ENCODE results near the gene ZBTB16. TPM values are rescaled to one million over a fixed set of nuclear protein-coding genes. Genes with fewer than 3 reads are reported as not detected.
A peak's percentile ranks its signal among the peaks of the same experiment; 100 is the strongest.

Gene ZBTB16
- total and polyA plus RNA-seq, 8 donors: 3.4 to 55.6 (median 9.5) TPM

DNA sequence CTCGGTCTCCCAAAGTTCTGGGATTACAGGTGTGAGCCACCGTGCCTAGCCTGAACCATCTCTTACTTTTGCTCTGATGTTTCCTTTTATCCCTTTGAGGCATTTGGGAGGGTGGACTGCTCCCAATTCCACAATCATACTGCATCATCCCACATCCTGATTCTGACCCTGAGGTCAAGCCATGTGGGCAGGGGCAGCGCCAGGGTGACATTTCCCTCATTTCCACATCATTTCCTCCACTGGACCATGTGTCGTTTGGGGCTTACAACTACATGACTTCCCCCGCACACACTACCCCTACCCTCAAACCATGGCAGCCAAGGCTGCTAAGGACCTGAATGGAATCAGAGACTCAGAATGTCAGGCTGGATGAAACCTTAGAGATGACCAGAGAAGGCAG lies 26.4 kb upstream of the ZBTB16 start:
- ATAC-seq: no peak
- H3K4me1 ChIP-seq: peaks cover 0 to 16% of the 10 kb centered on the region in 2 donors
- DNase-seq: no peak
- TF ChIP-seq CTCF (IDR thresholded peaks at IDR 0.05): no peak
- intact Hi-C loops (cut with DNase I): no loop called here
- no peaks in the 10 kb centered on the region for H3K27me3 ChIP-seq
- H3K36me3 ChIP-seq: no peaks in the 10 kb centered on the region
- H3K27ac ChIP-seq: no peak overlapping the region
- no peaks in the 10 kb centered on the region for H3K9me3 ChIP-seq
- no peak overlapping the region for H3K4me3 ChIP-seq

GRCh38 chr11:114033572-114033971 lies 25.9 kb upstream of the ZBTB16 start:
- Histone ChIP-seq H3K9me3 (no peaks in the 10 kb centered on the region), H3K27me3 (no peaks in the 10 kb centered on the region), H3K4me3 (no peak overlapping the region), H3K27ac (no peak overlapping the region), H3K4me1 (peaks cover 0 to 16% of the 10 kb centered on the region in 2 donors), H3K36me3 (no peaks in the 10 kb centered on the region)
- no peak for DNase-seq
- ATAC-seq: no peak
- intact Hi-C loops (cut with DNase I): no loop called here
- TF ChIP-seq CTCF (IDR thresholded peaks at IDR 0.05): no peak

- H3K27ac ChIP-seq: no peak overlapping the region
- DNase-seq (no peak), ATAC-seq (no peak)
- no peak overlapping the region for H3K4me3 ChIP-seq
- no peaks in the 10 kb centered on the region for H3K9me3 ChIP-seq
- TF ChIP-seq CTCF (IDR thresholded peaks at IDR 0.05): no peak
- H3K4me1 ChIP-seq: peaks cover 0 to 16% of the 10 kb centered on the region in 2 donors
- no peaks in the 10 kb centered on the region for H3K27me3 ChIP-seq
- H3K36me3 ChIP-seq: no peaks in the 10 kb centered on the region
- intact Hi-C loops (cut with DNase I): no loop called here
Measured at GRCh38 chr11:114034956-114035355, 24.6 kb upstream of the ZBTB16 start.

DNA sequence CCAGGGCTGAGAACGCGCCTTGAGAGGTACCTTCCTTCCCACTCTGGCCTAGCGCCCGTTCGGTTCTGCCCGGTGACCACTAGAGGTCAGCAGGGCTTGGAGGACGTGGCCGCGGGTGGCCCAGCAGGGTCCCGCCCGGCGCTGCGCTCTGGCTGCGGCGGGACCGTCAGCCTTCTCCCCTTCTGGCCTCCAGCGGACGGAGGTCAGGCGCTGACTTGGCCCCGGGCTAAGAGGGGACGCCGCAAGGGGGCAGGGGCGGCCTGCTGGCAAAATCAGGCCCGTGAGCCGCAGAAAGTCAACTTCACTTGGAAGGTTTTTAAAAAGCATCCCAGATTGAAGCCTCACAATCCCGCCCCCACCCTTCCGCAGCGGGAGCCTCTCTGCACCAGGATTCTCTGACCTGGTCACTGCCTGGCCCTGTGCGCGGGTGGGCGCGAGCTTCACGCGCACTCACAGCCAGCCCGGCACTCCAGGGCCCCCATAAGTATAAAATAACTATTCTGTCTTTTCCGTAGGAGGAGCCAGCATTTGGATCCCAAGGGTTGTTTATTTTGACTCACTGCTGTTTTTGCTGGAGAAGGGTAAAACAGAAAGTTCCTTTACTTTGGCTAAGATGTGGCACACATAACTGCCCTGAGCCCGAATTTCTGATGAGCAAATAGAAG lies 23.2 kb upstream of the ZBTB16 start:
- intact Hi-C loops (cut with DNase I): no loop called here
- Histone ChIP-seq H3K4me3 (peak overlapping the region; percentile 20 to 24), H3K27me3 (no peaks in the 10 kb centered on the region), H3K9me3 (no peaks in the 10 kb centered on the region), H3K27ac (peak overlapping the region; percentile 34 to 35), H3K4me1 (peaks cover 0 to 16% of the 10 kb centered on the region in 2 donors), H3K36me3 (no peaks in the 10 kb centered on the region)
- DNase-seq (peak; percentile 62 to 95 (median 80)), ATAC-seq (peak; percentile 99)
- TF ChIP-seq CTCF (IDR thresholded peaks at IDR 0.05): peak; percentile 84 to 90

GRCh38 chr11:114036958-114037357 lies 22.6 kb upstream of the ZBTB16 start:
- H3K9me3 ChIP-seq: no peaks in the 10 kb centered on the region
- DNase-seq (no peak), ATAC-seq (no peak)
- TF ChIP-seq CTCF (IDR thresholded peaks at IDR 0.05): no peak
- H3K27me3 ChIP-seq: no peaks in the 10 kb centered on the region
- H3K36me3 ChIP-seq: no peaks in the 10 kb centered on the region
- intact Hi-C loops (cut with DNase I): no loop called here
- no peak overlapping the region for H3K4me3 ChIP-seq
- peaks cover 0 to 16% of the 10 kb centered on the region in 2 donors for H3K4me1 ChIP-seq
- H3K27ac ChIP-seq: peak overlapping the region in 1 of 2 donors; percentile 34

Data from left lung (tissue), 10 donors.